AG08395 (cell line): ENCODE results near the gene SLC25A29.
"Not testable (repeated sequence)": the region's sequence is repeated elsewhere in the genome, so short reads cannot be mapped to it uniquely, and the experiment has no call there.

Experiments
- DNase-seq: peaks from one replicate; pipeline ENCODE4 v3.0.0; 2012; ENCODE audit warnings: mixed read lengths, low spot score

The SLC25A29 gene

DNA sequence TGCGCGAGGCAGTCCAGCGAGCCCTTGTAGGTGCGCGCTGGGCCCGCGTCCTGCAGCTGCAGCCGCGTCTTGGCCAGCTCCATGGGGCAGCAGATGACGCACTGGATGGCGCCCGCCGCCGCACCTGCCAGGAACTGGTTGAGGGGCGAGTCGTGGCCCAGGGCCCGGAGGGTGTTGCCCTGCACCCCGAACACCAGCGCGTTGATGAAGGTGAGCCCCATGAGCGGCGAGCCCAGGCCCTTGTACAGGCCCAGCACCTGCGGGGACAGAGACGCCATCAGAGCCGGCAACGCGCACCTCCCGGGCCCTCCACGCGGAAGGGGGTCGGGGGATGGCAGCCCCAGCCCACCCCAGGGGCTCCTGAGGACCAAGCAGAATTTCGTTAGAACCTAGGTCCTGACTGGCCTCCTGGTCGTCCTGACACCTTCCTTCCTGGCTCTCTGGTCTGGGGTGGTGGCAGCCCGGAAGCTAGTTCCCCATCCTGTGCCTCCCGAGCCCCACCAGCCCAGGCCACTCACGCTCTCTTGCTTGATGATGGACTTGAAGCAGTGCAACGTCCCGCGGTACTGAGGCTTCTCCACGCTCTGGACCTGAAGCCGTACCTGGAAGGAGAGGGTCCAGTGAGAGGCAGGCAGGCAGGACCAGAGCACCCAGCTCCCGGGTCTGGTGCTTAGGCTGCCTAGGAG, 13.3 kb downstream of the SLC25A29 start:
- no peak for DNase-seq

DNA sequence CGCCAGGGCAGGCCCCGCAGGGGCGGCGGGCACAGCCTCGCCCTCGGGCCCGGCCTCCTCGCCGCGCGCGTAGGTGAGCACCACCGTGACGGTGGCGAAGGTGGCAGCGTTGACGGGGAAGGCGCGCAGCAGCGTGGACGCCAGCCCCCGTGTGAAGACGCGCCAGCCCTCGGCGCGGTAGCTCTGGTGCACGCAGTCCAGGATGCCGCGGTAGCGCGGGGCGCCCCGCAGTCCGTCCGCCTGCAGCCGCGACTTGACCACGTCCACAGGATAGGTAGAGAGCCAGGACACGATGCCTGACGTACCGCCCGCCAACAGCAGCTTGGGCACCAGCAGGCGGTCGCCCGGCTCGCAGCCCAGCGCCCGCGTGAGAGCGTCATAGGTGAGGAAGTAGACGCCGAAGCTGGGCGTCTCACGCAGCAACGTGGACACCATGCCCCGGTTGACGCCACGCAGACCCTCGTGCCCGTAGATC, 13.9 kb downstream of the SLC25A29 start:
- DNase-seq = no peak

DNA sequence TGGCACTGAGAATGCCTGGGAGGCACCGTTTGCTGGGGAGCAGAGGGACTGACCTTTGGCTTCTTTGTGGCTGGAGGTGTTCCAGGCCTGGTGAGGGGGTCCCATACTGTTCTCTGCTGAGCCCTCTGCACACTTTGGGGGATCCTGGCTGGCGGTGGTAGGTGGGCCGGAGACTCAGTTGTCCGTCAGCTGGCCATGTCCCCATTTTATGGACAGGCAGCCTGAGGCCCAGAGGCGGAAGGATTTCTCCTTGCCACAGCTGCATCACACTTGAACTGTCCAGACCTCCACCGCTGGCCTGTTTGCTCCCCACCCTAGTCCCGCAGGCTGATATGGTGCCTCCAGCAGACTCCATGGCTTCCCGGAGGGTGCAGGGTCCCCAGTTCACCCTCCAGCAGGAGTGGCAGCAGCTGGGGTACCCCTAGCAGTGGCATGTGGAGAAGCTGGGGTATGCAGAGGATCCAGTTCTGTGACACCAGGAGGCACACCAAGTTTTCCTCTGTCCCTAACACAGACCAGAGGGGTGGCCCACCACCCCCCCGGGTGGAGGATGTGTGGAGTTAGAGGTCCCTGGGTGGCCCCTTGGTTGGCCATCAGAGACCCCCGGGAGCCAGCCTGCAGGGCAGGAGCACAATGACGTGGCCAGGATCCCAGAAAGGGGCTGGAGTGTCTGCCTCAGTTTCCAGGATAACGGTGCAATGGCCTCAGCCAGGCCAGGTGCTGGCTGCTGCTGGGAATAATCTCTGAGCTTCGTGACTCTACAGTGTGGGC, 14.8 kb downstream of the SLC25A29 start:
- no peak for DNase-seq

DNA sequence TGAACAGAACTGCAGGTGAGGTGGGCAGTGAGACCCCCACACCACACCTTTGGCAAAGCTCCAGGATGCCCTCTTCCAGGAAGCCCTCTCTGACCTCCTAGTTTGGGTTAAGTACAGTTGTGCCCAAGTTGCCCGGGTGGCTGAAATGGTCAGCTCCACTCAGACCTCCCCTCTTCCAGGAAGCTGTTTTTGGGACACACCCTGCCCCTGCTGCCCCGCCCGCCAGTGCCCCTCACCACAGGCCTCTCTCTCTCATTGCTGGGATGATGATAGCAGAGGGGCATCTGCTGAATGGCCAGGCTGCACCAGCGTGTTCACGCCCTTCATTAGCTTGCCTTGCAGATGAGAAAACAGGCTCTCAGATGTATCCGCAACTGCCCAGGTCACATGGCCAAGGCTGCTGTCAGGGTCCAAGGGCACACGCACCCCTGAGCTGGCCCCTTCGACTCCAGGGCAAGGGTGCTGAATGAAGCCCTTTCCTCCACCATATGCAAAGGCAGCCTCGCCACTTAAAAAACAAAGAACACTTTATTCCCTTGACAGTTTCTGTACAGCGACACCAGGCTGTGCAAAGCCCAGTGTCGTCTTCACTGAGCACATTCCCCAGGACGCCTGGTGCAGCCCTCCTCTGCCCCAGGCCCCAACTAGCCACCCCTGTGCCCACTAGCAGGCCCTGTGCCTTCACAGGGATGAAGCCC, 15.5 kb downstream of the SLC25A29 start:
- no peak for DNase-seq

DNA sequence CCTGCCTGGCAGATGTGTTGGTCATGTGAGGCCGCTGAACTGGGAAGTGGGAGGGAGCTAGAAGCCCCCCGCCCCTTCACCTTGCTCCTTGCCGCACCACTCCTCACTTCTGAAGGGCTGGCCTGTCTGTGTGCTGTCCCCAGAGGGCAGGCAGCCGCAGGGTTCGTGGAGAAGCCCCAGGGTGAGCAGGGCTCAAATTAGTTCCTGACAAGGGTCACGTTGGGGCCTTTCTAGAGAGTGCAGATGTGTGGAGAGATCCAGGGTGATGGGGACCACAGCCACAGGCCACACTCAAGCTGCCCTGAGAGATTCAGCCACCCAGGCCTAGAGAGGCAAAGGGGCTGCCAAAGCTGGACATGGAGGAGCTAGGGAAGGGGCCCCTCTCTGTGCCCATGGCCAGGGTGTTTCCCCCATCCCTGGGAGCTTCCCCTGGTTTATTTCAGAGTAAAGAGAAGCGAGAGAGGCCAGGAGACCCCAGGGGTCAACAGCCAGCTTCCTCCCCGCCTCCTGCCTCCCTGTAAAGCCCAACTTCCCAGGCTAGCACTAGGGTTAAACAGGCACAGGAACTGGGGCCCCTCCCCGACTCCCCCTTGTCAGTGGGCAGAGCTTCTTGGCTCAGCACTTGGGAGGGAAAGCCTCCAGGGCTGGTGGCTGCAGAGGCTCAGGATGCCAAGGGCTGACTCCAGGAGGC, 16.2 kb downstream of the SLC25A29 start:
- no peak for DNase-seq

DNA sequence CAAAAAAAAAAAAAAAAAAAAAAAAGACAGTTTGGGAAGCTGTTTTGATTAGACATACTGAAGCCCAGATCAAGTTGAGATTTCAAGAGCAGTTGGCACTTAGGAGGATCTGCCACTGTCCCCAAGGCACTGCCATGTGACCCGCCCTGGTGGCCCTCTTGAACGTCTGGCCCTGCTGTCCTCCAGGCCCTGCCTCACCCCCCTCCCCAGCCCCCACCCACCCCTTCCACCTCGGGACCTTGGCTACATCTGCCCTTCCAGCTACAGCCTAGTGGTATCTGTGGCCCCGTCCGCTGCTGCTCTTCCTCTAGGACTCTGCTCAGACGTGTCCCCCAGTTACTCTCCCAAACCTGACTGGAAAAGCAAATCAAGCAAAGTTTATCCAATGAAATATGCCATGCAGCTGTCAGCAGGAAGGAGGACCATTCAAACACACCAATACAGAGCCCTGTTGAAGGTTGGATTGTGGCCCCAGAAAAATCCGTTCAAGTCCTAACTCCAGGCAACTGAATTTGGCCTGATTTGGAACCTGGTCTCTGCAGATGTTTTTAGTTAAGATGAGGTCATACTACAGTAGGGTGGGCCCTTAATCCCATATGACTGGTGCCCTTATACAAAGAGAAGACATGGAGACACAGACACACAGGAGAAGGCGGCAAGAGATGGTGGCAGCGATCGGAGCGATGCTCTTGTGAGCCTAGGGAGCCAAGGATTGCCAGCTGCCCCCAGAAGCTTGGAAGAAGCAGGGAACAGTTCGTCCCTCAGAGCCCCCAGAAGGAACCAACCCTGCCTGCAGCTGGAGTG, 17.7 kb downstream of the SLC25A29 start:
- no peak for DNase-seq

DNA sequence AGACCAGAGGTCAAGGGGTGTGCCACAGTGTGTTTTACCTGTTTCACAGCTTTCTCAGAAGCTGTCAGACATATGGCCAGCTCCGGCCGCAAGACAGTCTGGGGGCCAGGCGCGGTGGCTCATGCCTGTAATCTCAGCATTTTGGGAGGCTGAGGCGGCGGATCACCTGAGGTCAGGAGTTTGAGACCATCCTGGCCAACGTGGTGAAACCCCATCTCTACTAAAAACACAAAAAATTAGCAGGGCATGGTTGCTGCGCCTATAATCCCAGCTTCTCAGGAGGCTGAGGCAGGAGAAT, 18.3 kb downstream of the SLC25A29 start:
- DNase-seq = not testable (repeated sequence)

DNA sequence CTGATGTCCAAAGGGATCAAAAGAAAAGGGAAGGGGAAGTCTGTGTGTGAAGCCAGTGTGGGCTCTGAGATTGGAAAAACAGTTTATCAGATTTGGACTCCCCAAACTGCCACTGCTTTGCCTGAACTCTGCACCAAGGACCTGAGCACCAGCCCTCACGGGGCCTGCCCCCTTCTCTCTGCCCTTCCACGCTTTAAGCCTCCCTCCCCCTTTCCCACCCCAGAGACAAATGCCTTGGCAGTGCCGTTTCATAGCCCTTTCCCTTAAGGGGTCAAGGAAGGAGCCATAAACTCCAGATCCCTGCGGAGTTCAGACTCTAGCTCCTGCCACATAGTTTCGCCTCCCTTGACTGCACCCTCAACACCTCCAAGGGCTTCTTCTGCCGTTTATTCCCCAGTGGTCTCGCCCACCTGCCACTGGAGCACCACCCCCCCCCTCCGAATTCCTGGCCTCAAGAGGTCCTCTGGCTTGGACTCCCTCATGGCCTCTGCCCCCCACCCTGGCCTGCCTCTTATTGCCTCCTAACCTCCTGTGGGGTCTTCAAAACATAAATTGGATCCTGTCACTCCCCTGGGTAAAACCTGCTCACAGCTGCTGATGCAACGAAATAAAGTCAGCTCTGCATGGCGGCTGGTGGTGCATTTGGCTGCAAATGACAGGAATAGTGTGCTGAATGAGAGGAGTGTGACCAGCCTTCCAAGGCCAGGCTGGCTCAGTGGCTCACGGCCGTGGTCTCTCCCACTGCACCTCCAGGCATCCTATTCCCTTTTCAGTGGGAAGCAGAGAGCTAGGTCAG, 18.8 kb downstream of the SLC25A29 start:
- DNase-seq = no peak

DNA sequence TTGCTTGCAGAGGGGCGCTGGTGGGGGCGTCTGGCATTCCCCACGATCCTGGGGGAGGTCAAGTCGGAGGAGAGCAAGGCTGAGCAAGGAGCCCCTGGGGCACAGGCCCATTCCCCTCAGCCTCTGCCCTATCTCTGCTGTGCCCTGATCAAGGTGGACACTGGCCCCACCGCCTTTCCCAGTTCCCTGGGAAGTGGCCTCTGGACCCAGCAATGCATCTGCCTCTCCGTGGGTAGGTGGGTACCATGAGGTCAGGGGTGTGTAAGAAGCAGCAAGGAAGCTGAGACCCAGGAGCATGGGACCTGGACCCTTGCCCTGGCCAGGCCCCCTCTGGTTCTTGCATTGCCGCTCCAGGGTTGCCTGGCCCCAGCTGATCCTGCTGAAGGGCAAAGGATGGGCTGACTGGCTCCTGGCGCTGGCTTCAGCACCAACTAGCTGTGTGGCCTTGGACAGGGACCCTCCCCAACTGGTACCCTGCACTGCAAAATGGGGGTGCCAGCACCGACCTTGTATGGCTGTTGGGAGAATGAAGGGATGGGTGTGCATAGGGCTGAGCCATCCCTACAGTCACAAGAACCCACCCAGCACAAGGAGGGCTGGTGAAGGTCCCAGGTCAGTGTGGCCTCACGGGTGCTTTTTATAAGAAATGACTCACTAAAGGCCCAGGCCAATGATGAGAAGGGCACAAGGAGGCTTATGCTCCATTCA, 19.6 kb downstream of the SLC25A29 start:
- DNase-seq = no peak

DNA sequence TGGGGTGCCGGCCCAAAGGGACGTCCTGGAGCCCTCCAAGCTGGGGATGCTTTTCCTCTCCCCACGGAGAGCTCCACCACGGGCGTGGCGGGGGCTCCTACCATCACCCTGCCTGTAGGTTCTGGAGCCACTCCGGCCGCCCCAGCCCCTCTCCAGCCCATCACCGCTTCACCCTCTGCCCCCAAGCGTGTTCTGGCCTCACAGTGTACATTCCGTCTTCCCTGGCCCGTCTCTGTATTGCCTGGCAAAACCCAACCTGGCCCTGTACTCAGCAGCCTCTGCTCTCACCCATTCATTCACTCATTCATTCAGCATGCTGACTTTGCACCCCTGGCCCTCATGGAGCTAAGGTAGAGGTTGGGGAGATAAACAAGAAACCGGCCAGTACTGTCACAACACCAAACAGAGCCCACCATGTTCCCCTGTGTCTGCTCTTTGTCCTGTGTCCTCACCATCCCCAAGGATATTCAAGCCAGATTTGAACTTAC, 20.3 kb downstream of the SLC25A29 start:
- DNase-seq = no peak

DNA sequence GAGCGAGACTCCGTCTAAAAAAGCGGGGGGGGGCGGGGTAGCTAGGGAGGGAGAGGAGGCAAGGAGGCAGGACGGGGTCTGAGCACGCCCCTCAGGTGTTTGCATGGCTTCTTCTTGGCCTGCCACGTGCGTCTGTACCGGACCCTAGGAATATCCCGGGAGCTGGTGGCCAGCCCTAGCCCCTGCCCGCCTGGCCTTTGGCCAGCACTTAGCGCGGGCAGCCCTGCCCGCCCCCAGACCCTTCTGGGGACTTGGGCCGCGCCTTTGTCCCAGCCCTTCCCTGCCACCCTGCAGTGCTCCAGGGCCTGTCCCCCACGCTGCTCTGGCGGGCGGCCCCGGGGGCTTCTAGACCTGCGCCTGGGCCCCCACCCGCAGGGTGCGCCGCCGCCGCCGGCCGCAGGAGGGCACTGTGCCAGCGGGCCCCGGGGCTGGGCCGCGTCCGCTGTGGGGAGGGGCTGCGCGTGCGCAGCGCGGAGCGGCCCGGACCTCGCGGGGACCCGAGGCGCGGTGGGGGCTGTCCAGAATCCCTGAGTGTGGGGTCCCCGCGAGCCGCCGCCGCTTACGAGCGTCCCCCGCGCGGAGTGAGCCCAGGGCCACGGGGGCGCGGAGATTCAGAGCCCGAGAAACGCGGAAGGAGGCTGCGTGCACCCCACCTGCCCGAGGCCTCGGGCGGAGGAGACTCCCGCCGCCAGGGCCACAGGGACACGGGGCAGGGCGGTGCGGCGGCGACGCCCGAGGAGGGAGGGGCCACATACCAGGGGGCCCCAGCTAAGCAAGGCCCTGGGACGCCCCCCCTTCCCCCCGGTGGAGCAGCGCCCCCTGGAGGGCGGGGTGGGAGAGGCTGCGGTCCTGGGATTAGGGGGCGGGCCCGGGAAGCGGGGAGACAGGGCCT, 21.0 kb downstream of the SLC25A29 start:
- DNase-seq = peak; percentile 96

DNA sequence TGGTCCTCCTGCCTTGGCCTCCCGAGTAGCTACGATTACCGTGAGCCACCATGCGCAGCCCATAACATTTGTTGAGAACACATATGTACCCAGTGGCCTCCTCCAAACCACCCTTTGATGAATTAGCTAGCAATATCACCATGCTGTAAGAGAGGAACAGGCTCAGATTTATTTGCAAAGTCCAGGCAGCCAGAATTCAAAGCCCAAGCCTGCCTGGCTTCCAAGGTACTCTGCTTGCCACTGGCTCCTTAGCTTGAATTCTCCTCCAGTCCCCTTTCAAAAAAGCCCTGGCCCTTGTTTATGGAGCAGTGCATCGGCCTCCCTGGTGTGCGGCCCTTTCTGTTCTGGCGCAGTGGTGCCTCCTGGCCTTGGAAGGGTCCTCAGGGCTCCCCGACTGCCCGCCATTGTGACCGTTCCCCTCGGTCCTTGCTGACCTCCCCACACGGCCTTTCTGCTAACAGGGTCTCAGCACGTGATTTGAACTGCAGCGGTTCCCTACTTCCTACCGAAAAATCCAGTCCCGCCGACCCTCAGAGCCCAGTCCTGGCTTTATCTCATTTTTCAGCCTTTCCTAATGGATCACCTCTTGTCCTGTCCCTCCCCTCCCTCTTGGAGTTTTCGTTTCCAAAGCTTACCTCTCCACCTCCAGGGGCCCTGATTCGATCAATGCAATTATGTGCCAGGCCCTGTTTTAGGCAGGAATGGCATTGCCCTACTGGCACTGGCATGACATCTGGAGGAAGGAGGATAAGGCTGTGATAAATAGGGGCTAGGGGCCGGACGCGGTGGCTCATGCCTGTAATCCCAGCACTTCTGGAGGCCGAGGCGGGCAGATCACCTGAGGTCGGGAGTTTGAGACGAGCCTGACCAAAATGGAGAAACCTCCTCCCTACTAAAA, 22.0 kb downstream of the SLC25A29 start:
- DNase-seq = no peak

DNA sequence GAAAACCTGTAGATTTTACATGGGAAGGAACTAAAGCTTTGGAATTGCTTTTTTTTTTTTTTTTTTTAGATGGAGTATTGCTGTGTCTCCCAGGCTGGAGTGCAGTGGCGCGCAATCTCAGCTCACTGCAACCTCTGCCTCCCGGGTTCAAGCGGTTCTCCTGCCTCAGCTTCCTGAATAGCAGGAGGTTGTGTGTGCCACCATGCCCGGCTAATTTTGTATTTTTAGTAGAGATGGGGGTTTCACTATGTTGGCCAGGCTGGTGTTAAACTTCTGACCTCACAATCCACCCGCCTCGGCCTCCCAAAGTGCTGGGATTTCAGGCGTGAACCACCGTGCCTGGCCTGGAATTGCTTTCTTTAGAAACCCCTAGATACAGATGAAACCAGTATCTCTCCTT, 22.8 kb downstream of the SLC25A29 start:
- DNase-seq = not testable (repeated sequence)

DNA sequence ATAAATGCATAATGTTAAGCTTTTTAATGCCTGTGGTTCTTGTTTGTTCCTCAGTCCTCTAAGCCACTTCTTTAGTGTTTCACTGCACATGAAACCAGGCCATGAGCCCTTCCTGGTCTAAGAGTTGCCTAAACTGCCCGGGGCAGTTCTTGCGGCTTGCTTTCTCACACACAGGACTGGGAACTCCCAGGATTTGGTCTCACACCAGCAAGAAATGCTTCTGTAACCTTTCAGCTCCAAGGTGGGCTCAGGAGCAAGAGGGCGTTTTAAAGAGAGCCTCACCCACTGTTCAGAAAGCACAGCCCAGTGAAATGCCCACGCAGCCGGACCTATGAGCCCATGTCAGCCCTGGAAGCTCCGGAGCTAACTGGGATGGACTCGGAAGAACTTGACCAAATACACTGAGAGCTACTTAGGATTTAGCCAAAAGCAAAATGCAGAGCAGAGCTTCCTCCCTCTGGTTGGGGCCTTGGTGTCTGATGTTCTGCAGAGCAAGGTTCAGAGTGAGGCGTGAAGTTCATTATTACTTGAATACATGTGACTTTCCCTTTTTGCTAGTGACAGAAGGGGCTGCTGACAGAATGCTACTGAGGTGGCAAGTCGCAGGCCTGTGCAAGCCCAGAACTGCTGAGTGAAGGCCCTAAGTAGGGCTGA, 23.4 kb downstream of the SLC25A29 start:
- no peak for DNase-seq

DNA sequence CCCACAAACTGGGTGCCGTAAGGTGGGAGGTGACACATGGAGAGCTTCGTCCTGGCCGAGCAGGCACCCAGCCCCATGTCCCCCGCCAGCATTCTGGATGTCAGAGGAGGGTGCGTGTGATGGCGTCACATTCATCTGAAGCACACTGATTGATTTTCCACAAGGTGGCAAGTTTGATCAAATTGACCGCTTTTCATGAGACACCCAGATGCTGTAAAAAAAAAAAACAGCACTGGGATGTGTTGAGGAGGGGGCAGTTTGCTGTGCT, 24.2 kb downstream of the SLC25A29 start:
- DNase-seq = no peak

DNA sequence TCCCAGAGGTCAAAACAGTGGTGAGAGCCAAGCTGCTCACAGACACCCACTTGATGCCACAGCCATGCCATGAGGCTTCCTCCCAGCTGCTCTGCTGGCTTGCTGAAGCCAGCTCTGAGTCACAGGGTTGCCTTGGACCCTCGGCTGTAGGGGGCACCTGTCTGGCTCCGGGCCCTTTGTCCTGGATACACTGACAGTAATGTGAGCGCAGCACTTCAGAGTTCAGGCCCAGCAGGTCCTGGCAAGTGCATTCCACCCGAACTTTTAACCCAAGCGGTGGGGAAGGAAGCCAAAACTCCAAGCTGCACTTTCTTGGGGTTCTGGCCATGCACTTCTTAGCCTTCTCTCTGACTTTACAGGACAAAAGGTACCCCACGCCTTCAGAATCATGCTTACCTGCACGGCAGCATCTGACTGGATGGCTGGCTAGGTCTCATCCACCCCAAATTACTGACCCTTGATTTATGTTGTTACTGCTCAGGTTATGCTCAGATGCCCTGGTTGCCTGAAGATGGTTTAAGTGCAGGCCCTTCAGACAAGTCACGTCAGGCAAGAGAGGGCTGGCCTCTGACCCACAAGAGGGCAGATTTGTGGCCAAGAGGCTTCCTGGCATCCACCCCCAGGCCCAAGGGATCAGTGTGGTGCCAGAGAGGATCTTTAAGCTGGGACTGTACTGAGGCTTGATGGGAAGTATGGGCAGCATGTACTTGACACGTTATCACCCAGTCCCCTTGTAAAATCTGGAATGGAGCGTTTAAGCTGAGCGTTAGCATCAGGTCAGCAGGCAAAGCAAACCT, 24.8 kb downstream of the SLC25A29 start:
- DNase-seq = no peak

DNA sequence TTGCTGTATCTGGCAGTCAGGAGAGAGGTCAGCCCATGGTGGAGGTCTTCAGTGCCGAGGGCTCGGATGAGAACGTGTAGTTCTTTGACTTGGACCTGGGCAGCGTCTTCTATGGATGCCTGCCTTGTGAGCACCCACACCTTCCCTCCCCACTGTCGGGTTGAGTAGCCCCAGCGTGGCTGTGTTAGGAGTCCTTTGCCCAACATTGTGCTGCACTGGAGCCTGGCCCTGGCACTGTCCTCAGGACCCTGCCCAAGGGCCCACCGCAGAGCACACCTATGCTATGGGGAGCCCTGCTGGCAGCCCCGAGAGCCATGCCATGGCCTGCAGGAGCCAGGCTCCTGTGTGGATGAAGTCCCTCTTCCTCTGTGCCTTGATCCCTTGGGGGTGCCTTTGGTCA, 26.7 kb downstream of the SLC25A29 start:
- DNase-seq = no peak
